ENCODE data around the gene ADAM30.

The ADAM30 gene

GRCh38 chr1:119924948-119925898 is 28.9 kb upstream of the ADAM30 start:
- H3K9ac ChIP-seq, result no peak overlapping the region
- no peak overlapping the region for H3K27ac ChIP-seq
- no peak overlapping the region for H2AFZ ChIP-seq
- no peak overlapping the region for H3K4me2 ChIP-seq (ENCODE audit: low read length)
- H3K9me3 ChIP-seq (ENCODE audit: control insufficient read depth, low read length), result no peaks in the 10 kb centered on the region
- H3K4me1 ChIP-seq, result no peaks in the 10 kb centered on the region
- no peaks in the 10 kb centered on the region for H3K27me3 ChIP-seq (ENCODE audit: control insufficient read depth, insufficient read depth, low read length)
- no peaks in the 10 kb centered on the region for H3K36me3 ChIP-seq (ENCODE audit: control insufficient read depth, insufficient read depth, low read length)
- H3K79me2 ChIP-seq, result no peaks in the 10 kb centered on the region
- TF ChIP-seq, protein P1, sequence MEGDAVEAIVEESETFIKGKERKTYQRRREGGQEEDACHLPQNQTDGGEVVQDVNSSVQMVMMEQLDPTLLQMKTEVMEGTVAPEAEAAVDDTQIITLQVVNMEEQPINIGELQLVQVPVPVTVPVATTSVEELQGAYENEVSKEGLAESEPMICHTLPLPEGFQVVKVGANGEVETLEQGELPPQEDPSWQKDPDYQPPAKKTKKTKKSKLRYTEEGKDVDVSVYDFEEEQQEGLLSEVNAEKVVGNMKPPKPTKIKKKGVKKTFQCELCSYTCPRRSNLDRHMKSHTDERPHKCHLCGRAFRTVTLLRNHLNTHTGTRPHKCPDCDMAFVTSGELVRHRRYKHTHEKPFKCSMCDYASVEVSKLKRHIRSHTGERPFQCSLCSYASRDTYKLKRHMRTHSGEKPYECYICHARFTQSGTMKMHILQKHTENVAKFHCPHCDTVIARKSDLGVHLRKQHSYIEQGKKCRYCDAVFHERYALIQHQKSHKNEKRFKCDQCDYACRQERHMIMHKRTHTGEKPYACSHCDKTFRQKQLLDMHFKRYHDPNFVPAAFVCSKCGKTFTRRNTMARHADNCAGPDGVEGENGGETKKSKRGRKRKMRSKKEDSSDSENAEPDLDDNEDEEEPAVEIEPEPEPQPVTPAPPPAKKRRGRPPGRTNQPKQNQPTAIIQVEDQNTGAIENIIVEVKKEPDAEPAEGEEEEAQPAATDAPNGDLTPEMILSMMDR (IDR thresholded peaks at IDR 0.05), result no peak
- no peak overlapping the region for H3K4me3 ChIP-seq (ENCODE audit: low read depth, low read length)

DNA sequence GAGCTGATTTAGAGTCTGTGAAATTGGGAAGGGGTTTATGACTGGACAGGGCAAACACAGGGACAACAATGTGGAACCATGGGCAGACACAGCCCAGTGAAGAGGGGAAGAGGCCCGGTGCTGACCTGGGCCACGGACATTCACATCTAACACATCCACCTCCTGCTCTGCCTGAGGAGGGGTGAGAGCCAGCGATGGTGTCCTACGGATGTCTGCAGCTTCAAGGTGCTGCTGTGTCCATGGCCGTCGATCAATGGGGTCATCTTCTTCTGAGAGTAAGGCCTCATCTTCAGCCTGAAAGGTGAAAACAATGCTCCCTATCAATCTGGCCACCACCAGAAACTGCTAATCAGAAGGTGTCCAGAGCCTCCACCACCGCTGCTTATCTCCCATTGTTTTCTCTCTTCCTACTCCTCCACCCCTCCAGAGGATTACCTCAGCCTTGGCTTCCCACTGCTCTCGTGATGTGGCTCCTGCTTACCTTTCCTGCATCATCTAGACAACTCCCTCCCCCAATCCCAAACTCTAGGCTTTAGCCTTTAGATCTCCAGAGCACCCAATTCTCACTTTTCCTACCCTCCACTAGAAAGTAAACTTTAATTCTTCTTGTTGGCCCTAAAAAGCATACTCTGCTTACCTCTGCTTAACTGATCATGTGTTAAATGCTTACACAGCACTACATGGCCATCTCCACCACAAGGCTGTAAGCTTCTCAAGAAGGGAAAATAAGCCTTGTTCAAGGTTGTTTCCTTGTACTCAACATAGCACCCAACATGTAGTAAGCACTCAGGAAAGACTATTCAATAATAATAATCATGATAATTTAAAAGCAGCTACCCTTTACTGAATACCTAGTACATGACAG is 24.0 kb upstream of the ADAM30 start:
- Histone ChIP-seq H3K4me2 (ENCODE audit: low read length) (no peak overlapping the region), H3K27me3 (ENCODE audit: control insufficient read depth, insufficient read depth, low read length) (no peaks in the 10 kb centered on the region), H3K4me1 (no peaks in the 10 kb centered on the region), H2AFZ (no peak overlapping the region), H3K79me2 (no peaks in the 10 kb centered on the region), H3K36me3 (ENCODE audit: control insufficient read depth, insufficient read depth, low read length) (no peaks in the 10 kb centered on the region), H3K9ac (no peak overlapping the region), H3K4me3 (ENCODE audit: low read depth, low read length) (no peak overlapping the region), H3K9me3 (ENCODE audit: control insufficient read depth, low read length) (no peaks in the 10 kb centered on the region), H3K27ac (no peak overlapping the region)
- TF ChIP-seq, protein P1 (IDR thresholded peaks at IDR 0.05), result no peak

DNA sequence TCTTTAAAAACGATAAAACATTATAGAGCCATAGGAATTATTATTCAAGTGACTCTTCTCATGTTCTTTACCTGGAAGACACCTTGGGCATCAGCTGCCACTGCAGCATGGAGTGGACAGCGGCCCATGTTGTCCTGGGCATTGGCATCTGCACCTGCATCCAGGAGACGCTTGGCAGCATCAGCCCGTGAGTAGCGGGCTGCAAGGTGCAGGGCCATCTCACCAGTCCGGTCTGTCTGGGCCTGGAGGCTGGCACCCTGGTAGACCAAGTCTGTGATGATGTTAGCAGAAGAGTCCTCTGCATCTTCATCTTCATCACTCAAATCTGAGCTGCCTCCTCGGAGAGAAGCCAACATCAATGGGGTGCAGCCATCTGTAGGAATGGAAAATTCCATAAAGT is 22.9 kb upstream of the ADAM30 start:
- Histone ChIP-seq H3K27me3 (ENCODE audit: control insufficient read depth, insufficient read depth, low read length) (no peaks in the 10 kb centered on the region), H3K4me3 (ENCODE audit: low read depth, low read length) (no peak overlapping the region), H3K79me2 (no peaks in the 10 kb centered on the region), H3K4me2 (ENCODE audit: low read length) (no peak overlapping the region), H3K9me3 (ENCODE audit: control insufficient read depth, low read length) (no peaks in the 10 kb centered on the region), H3K36me3 (ENCODE audit: control insufficient read depth, insufficient read depth, low read length) (no peaks in the 10 kb centered on the region), H3K4me1 (no peaks in the 10 kb centered on the region), H2AFZ (no peak overlapping the region), H3K27ac (no peak overlapping the region), H3K9ac (no peak overlapping the region)
- TF ChIP-seq, protein P1 (IDR thresholded peaks at IDR 0.05), result no peak

DNA sequence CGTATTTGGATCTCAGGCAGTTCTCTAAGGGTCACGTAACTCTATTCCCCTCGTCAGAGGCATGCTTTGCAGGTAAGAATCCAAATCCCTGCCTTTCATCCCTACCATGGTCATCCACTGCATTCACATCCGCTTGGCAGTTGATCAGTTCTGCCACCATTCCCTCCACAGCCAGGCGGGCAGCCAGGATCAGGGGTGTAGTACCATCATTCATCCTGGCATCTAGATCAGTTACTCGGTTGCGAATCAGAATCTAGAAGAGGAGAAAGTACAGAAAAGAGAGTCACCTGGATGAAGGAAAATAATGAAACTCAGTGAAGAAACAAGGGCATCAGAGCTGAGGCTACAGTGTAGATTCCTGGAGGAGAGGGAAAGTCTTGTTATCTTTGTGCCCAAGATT is 22.0 kb upstream of the ADAM30 start:
- no peaks in the 10 kb centered on the region for H3K79me2 ChIP-seq
- H3K4me3 ChIP-seq (ENCODE audit: low read depth, low read length), result no peak overlapping the region
- no peak overlapping the region for H3K27ac ChIP-seq
- H2AFZ ChIP-seq, result no peak overlapping the region
- no peaks in the 10 kb centered on the region for H3K9me3 ChIP-seq (ENCODE audit: control insufficient read depth, low read length)
- H3K9ac ChIP-seq, result no peak overlapping the region
- H3K36me3 ChIP-seq (ENCODE audit: control insufficient read depth, insufficient read depth, low read length), result no peaks in the 10 kb centered on the region
- no peak overlapping the region for H3K4me2 ChIP-seq (ENCODE audit: low read length)
- H3K4me1 ChIP-seq, result no peaks in the 10 kb centered on the region
- TF ChIP-seq, protein P1 (IDR thresholded peaks at IDR 0.05), result no peak
- no peaks in the 10 kb centered on the region for H3K27me3 ChIP-seq (ENCODE audit: control insufficient read depth, insufficient read depth, low read length)

All from parathyroid adenoma (tissue), 2 donors.